K562 (cell line): ENCODE measurements around the gene ARAP1. TPM values are rescaled to one million over a fixed set of nuclear protein-coding genes. Genes with fewer than 3 reads are reported as not detected.
A peak's percentile ranks its signal among the peaks of the same experiment; 100 is the strongest.

Source experiments
- CBX3 ChIP-seq, 2 experiments: IDR thresholded peaks; 1 replicate in 1 of 2; 2 replicates in 1 of 2; pipeline ENCODE4 v1.6.1; 2012; ENCODE audit warnings: inconsistent platforms in 2 of 2, low read length in 2 of 2, borderline replicate concordance in 1 of 2, control low read depth in 1 of 2
- CEBPG ChIP-seq, 3 experiments: fragments of 200-800 bp in 1 of 3; sonication (Bioruptor generic) in 1 of 3; sonication (generic) in 1 of 3; formaldehyde crosslinking in 1 of 3; IDR thresholded peaks in 2 of 3; conservative IDR thresholded peaks in 1 of 3; 2 replicates each; pipeline versions ENCODE4 v1.6.1 to v1.8.0; 2016 to 2022; ENCODE audit warnings: missing compliant biosample characterization in 2 of 3, missing genetic modification characterization in 2 of 3, mild to moderate bottlenecking in 1 of 3, missing genetic modification reagents in 1 of 3
- CHCHD3 ChIP-seq: fragments of 250-450 bp; sonication (Bioruptor Pico); IDR thresholded peaks from 2 replicates; pipeline ENCODE4 v2.1.2; 2022; ENCODE audit warnings: mild to moderate bottlenecking
- EGR1 ChIP-seq: fragments of 450-650 bp; conservative IDR thresholded peaks from 2 replicates; pipeline ENCODE4 v1.6.1; 2017; ENCODE audit warnings: mild to moderate bottlenecking
- EP300 ChIP-seq: IDR thresholded peaks from 2 replicates; pipeline ENCODE4 v1.6.1; 2012; ENCODE audit warnings: low read length, improper control_type of control experiment
- ETV1 ChIP-seq: fragments of 450-650 bp; conservative IDR thresholded peaks from 2 replicates; pipeline ENCODE4 v1.6.1; 2016; ENCODE audit warnings: missing genetic modification characterization, control low read depth, low read depth, missing compliant biosample characterization
- JUN ChIP-seq, 2 experiments: sonication (generic) in 1 of 2; formaldehyde crosslinking in 1 of 2; IDR thresholded peaks; 2 replicates each; pipeline versions ENCODE4 v1.6.1 to v1.8.0; 2012 to 2022; ENCODE audit warnings: borderline replicate concordance in 2 of 2, mild to moderate bottlenecking in 2 of 2, improper control_type of control experiment in 1 of 2, low read depth in 1 of 2, low read length in 1 of 2, missing genetic modification reagents in 1 of 2
- JUND ChIP-seq, 2 experiments: IDR thresholded peaks; 2 replicates in 1 of 2; 3 replicates in 1 of 2; pipeline ENCODE4 v1.6.1; 2011; ENCODE audit warnings: borderline replicate concordance in 2 of 2, low read depth in 2 of 2, low read length in 2 of 2, improper control_type of control experiment in 1 of 2, missing biosample characterization in 1 of 2, missing genetic modification characterization in 1 of 2, missing genetic modification reagents in 1 of 2
- KDM4B ChIP-seq, 2 experiments: fragments of 450-650 bp in 1 of 2; sonication (generic) in 1 of 2; IDR thresholded peaks; 2 replicates each; pipeline ENCODE4 v1.6.1; 2016 to 2017; ENCODE audit warnings: borderline replicate concordance in 2 of 2, antibody characterized with exemption in 1 of 2, low read depth in 1 of 2, mild to moderate bottlenecking in 1 of 2
- KLF16 ChIP-seq: IDR thresholded peaks from 2 replicates; pipeline ENCODE4 v1.6.1; 2016; ENCODE audit warnings: antibody characterized with exemption
- MBD2 ChIP-seq: sonication (generic); IDR thresholded peaks from 2 replicates; pipeline ENCODE4 v1.6.1; 2016; ENCODE audit warnings: low read depth, borderline replicate concordance
- MEIS2 ChIP-seq: fragments of 450-650 bp; IDR thresholded peaks from 2 replicates; pipeline ENCODE4 v1.6.1; 2014; ENCODE audit warnings: mild to moderate bottlenecking; ENCODE audit not compliant: partially characterized antibody
- MXI1 ChIP-seq: IDR thresholded peaks from 2 replicates; pipeline ENCODE4 v1.6.1; 2011; ENCODE audit warnings: low read depth, mild to moderate bottlenecking, improper control_type of control experiment, low read length
- POLR2A ChIP-seq: fragments of 450-650 bp; conservative IDR thresholded peaks from 2 replicates; pipeline ENCODE4 v1.6.1; 2016
- POU5F1 ChIP-seq: fragments of 150-350 bp; IDR thresholded peaks from 2 replicates; pipeline ENCODE4 v1.6.1; 2014; ENCODE audit warnings: borderline replicate concordance, low read length, low read depth, mild to moderate bottlenecking; ENCODE audit not compliant: partially characterized antibody
- RBFOX2 ChIP-seq: fragments of 200-400 bp; formaldehyde crosslinking; IDR thresholded peaks from 2 replicates; pipeline ENCODE4 v1.6.1; 2017; ENCODE audit warnings: low read depth, mild to moderate bottlenecking, low read length, moderate library complexity
- SOX6 ChIP-seq: fragments of 450-650 bp; IDR thresholded peaks from 2 replicates; pipeline ENCODE4 v1.6.1; 2014; ENCODE audit warnings: mild to moderate bottlenecking
- STAT5A ChIP-seq: IDR thresholded peaks from 2 replicates; pipeline ENCODE4 v1.6.1; 2012; ENCODE audit warnings: low read length, inconsistent platforms, borderline replicate concordance
- TRIM25 ChIP-seq: fragments of 450-650 bp; IDR thresholded peaks from 2 replicates; pipeline ENCODE4 v1.7.0; 2016; ENCODE audit warnings: borderline replicate concordance
- XRCC5 ChIP-seq: fragments of 200-400 bp; formaldehyde crosslinking; IDR thresholded peaks from 2 replicates; pipeline ENCODE4 v1.6.1; 2017; ENCODE audit warnings: low read depth, mild to moderate bottlenecking, low read length
- ZKSCAN1 ChIP-seq: fragments of 150-350 bp; IDR thresholded peaks from 2 replicates; pipeline ENCODE4 v1.6.1; 2016; ENCODE audit warnings: low read depth, low read length
- ZNF212 ChIP-seq: fragments of 450-650 bp; formaldehyde crosslinking; IDR thresholded peaks from 2 replicates; pipeline ENCODE4 v1.4.0; 2020; ENCODE audit warnings: mild to moderate bottlenecking
- polyA plus RNA-seq, 8 experiments: library from polyadenylated mRNA; depleted of rRNA in 4 of 8; stranded (reverse) in 5 of 8; unstranded in 3 of 8; fragments of >200 nt; fragmentation: Nextera tagmentation in 2 of 8; fragmentation: Illumina TruSeq in 1 of 8; extraction: Ambion mirVana in 2 of 8; extraction: Trizol in 1 of 8; gene quantifications; 2 replicates each; pipeline versions ENCODE4 v1.2.1 to v1.2.3, GENCODE V29; 2011 to 2014; ENCODE audit warnings: inconsistent platforms in 1 of 8, missing spikeins in 1 of 8
- total RNA-seq, 7 experiments: library from RNA; depleted of rRNA in 6 of 7; stranded (reverse); fragments of >200 nt in 6 of 7; fragmentation: Illumina TruSeq in 2 of 7; extraction: Trizol in 2 of 7; gene quantifications; 2 replicates each; pipeline versions ENCODE4 v1.2.1 to v1.2.3, GENCODE V29; 2011 to 2021; ENCODE audit warnings: low replicate concordance in 1 of 7
- TF ChIP-seq, protein P1 (sequence below): sonication (generic); formaldehyde crosslinking; IDR thresholded peaks from 2 replicates; pipeline ENCODE4 v1.8.0; 2022; ENCODE audit warnings: missing genetic modification reagents, mild to moderate bottlenecking, moderate library complexity, borderline replicate concordance

The ARAP1 gene
- total and polyA plus RNA-seq, 9 of the 15 experiments (the other 6 are each of a cell fraction or from before 2014, with no cell fraction given) = 0.23 to 67.0 (median 24.6) TPM

- TF ChIP-seq, protein P1, sequence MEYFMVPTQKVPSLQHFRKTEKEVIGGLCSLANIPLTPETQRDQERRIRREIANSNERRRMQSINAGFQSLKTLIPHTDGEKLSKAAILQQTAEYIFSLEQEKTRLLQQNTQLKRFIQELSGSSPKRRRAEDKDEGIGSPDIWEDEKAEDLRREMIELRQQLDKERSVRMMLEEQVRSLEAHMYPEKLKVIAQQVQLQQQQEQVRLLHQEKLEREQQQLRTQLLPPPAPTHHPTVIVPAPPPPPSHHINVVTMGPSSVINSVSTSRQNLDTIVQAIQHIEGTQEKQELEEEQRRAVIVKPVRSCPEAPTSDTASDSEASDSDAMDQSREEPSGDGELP (CRISPR knock-in tag) = peak; percentile 88; the same call in 1 of the 2 replicates
- peak; percentile 36; the same call in 1 of the 2 replicates for TF ChIP-seq SOX6
- peak; percentile 65 for TF ChIP-seq JUND (IDR thresholded peaks at IDR 0.05; ENCODE audit: borderline replicate concordance, low read depth, low read length)
- TF ChIP-seq JUND (tag; IDR thresholded peaks at IDR 0.05; ENCODE audit: borderline replicate concordance, low read depth, low read length) = peak; percentile 50; the same call in 1 of the 3 replicates
- peak; percentile 14 for TF ChIP-seq KLF16
- TF ChIP-seq CEBPG (CRISPR knock-in tag; IDR thresholded peaks at IDR 0.05) = no peak
- TF ChIP-seq CEBPG (tag; conservative IDR thresholded peaks at IDR 0.05 in 1 of 2, IDR thresholded peaks at IDR 0.05 in 1 of 2) = 0 out of 4 replicates have a peak, but pooled peaks of 1 of the 2 experiments have one; percentile 18
- TF ChIP-seq ETV1 = peak; percentile 69
- 0 out of 2 replicates have a peak, but pooled peaks have one; percentile 3 for TF ChIP-seq EGR1
- no peak for TF ChIP-seq KDM4B (IDR thresholded peaks at IDR 0.05; ENCODE audit: borderline replicate concordance in 2 of 2, low read depth in 1 of 2)
- TF ChIP-seq MBD2 = peak; percentile 90
- peak; percentile 97 for TF ChIP-seq XRCC5
- peak in 1 of 2 experiments; percentile 66; a peak in 2 of 3 replicates for TF ChIP-seq CBX3 (IDR thresholded peaks at IDR 0.05; ENCODE audit: borderline replicate concordance in 1 of 2, low read length in 2 of 2)
- TF ChIP-seq JUN (IDR thresholded peaks at IDR 0.05; ENCODE audit: borderline replicate concordance, low read depth, low read length) = peak; percentile 65; the same call in 1 of the 2 replicates
- no peak for TF ChIP-seq JUN (CRISPR knock-in tag; IDR thresholded peaks at IDR 0.05; ENCODE audit: borderline replicate concordance)
- TF ChIP-seq CHCHD3 (CRISPR knock-in tag) = 0 out of 2 replicates have a peak, but pooled peaks have one; percentile 5
- peak; percentile 81 for TF ChIP-seq RBFOX2
- peak; percentile 17 for TF ChIP-seq POU5F1
- TF ChIP-seq ZNF212 (CRISPR knock-in tag) = no peak
- TF ChIP-seq STAT5A = no peak
- TF ChIP-seq MEIS2 = peak; percentile 89
- TF ChIP-seq ZKSCAN1 = peak; percentile 65; the same call in 1 of the 2 replicates
- TF ChIP-seq POLR2A = peak; percentile 68
- no peak for TF ChIP-seq TRIM25
- peak; percentile 8; the same call in 1 of the 2 replicates for TF ChIP-seq MXI1
- TF ChIP-seq EP300 = peak; percentile 38
Measured at GRCh38 chr11:72793425-72794367, 41.5 kb upstream of the ARAP1 start, which contains the start of gene STARD10 (continued).
